ACC112 (cell line): Measurements from ENCODE around the gene NHSL1.

Experiments used
- H2AFZ ChIP-seq: fragments of 200-600 bp; sonication (generic); one replicate; pipeline ENCODE4 v1.6.0; 2017; ENCODE audit warnings: antibody characterized with exemption, low read length; ENCODE audit not compliant: unreplicated experiment
- H3K27ac ChIP-seq: fragments of 200-600 bp; sonication (generic); 2 replicates; pipeline ENCODE4 v1.5.1; 2014; ENCODE audit warnings: low read depth, mild to moderate bottlenecking, antibody characterized with exemption, low read length, moderate library complexity
- H3K27me3 ChIP-seq: fragments of 200-600 bp; sonication (generic); 2 replicates; pipeline ENCODE4 v1.6.1; 2014; ENCODE audit warnings: mild to moderate bottlenecking, antibody characterized with exemption, low read length, moderate library complexity, mixed read lengths; ENCODE audit not compliant: insufficient read depth
- H3K36me3 ChIP-seq: fragments of 200-600 bp; sonication (generic); 2 replicates; pipeline ENCODE4 v1.6.1; 2016; ENCODE audit warnings: mild to moderate bottlenecking, antibody characterized with exemption, low read length, moderate library complexity, mixed read lengths; ENCODE audit not compliant: insufficient read depth
- H3K4me1 ChIP-seq: fragments of 200-600 bp; sonication (generic); one replicate; pipeline ENCODE4 v1.6.1; 2016; ENCODE audit warnings: low read length, mixed read lengths; ENCODE audit not compliant: insufficient read depth, unreplicated experiment, control insufficient read depth
- H3K4me3 ChIP-seq: fragments of 200-600 bp; sonication (generic); 2 replicates; pipeline ENCODE4 v1.5.1; 2014; ENCODE audit warnings: mild to moderate bottlenecking, low read depth, low read length
- H3K79me2 ChIP-seq: fragments of 200-600 bp; sonication (generic); one replicate; pipeline ENCODE4 v1.6.0; 2016; ENCODE audit warnings: low read length; ENCODE audit not compliant: control insufficient read depth, unreplicated experiment, insufficient read depth

The NHSL1 gene

GRCh38 chr6:138419766-138420165, 79.5 kb downstream of the NHSL1 start:
- H3K4me3 ChIP-seq, result no peak overlapping the region
- peaks cover 5% of the 10 kb centered on the region; the same call in 1 of the 2 replicates for H3K36me3 ChIP-seq

GRCh38 chr6:138418118-138418742, 81.1 kb downstream of the NHSL1 start:
- Histone ChIP-seq H3K4me3 (no peak overlapping the region), H3K27me3 (no peaks in the 10 kb centered on the region), H3K4me1 (peaks cover 4% of the 10 kb centered on the region), H3K79me2 (no peaks in the 10 kb centered on the region), H3K36me3 (peaks cover 12% of the 10 kb centered on the region), H3K27ac (no peak overlapping the region), H2AFZ (no peak overlapping the region)

More at GRCh38 chr6:138419766-138420165, 79.5 kb downstream of the NHSL1 start:
- no peaks in the 10 kb centered on the region for H3K27me3 ChIP-seq
- H2AFZ ChIP-seq, result no peak overlapping the region
- H3K4me1 ChIP-seq, result peaks cover 6% of the 10 kb centered on the region
- no peak overlapping the region for H3K27ac ChIP-seq
- no peaks in the 10 kb centered on the region for H3K79me2 ChIP-seq

GRCh38 chr6:138417493-138418117, 81.7 kb downstream of the NHSL1 start:
- no peaks in the 10 kb centered on the region for H3K79me2 ChIP-seq
- H2AFZ ChIP-seq, result no peak overlapping the region
- no peak overlapping the region for H3K27ac ChIP-seq
- H3K4me1 ChIP-seq, result no peaks in the 10 kb centered on the region
- no peak overlapping the region for H3K4me3 ChIP-seq
- no peaks in the 10 kb centered on the region for H3K27me3 ChIP-seq
- peaks cover 17% of the 10 kb centered on the region for H3K36me3 ChIP-seq

- Histone ChIP-seq H3K36me3 (peaks cover 23% of the 10 kb centered on the region), H2AFZ (no peak overlapping the region), H3K27me3 (no peaks in the 10 kb centered on the region), H3K4me1 (peaks cover 9% of the 10 kb centered on the region), H3K27ac (no peak overlapping the region), H3K79me2 (no peaks in the 10 kb centered on the region), H3K4me3 (no peak overlapping the region)
Measured at GRCh38 chr6:138416206-138416605, 83.1 kb downstream of the NHSL1 start.

DNA sequence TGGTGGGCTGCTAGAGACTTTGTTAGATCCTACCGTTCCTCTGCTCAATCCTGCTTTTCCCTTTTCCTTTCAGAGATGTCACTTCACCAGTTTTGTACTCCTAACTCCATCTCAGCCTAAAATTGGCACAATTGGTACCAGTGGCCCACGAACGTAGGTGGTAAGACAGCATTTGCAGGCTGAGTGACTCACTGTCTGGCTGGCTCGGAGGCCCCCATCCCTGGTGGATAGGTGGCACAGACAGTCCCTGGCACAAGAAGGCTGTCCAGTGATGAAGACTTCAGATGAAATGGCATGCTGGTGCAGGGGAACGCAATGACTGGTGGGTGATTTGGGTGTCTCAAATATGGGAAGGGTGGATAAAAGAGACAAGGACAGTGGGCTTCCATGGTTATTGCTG, 84.2 kb downstream of the NHSL1 start:
- H3K27me3 ChIP-seq, result no peaks in the 10 kb centered on the region
- no peaks in the 10 kb centered on the region for H3K79me2 ChIP-seq
- H3K27ac ChIP-seq, result no peak overlapping the region
- no peak overlapping the region for H3K4me3 ChIP-seq
- H3K4me1 ChIP-seq, result peaks cover 19% of the 10 kb centered on the region
- no peak overlapping the region for H2AFZ ChIP-seq
- peaks cover 23% of the 10 kb centered on the region for H3K36me3 ChIP-seq

DNA sequence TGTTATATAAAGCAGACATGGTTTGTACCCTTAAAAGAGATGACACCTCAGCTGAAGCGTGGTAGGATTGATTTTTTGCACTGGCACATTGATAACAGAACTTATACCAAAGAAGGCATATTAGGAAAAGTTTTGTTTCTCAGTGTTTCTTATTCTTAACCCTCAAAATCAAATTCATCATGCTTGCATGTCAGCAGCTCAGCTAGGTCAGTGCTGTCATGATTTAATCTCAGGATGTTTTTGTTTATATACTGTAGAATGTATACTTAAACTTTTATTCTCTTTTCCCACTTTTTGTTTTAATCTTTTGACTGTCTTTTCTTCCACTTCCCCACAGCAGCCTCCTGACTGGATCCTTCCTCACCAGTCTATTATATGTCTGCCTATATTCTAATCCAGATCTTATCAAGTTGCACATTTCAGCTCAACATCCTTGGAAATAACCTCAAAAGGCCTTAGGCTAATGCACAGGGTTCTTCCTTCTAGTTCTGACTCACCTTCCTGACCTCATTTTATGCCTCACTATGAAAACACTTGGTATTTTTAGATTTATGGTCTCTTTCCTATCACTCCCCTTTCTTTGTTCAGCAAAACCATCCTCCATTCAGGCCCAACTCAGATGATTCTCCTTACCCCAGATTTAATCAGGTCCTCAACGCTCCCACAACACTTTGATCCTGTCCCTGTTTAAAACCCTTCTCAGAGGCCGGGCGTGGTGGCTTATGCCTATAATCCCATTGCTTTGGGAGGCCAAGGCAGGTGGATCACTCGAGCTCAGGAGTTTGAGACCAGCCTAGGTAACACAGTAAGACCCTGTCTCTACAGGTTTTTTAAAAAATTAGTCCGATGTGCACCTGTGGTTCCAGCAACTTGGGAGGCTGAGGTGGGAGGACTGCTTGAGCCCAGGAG, 88.1 kb downstream of the NHSL1 start:
- H2AFZ ChIP-seq, result no peak overlapping the region
- peaks cover 30% of the 10 kb centered on the region for H3K36me3 ChIP-seq
- H3K27me3 ChIP-seq, result no peaks in the 10 kb centered on the region
- peak overlapping the region; percentile 47; the same call in 1 of the 2 replicates for H3K4me3 ChIP-seq
- no peaks in the 10 kb centered on the region for H3K79me2 ChIP-seq
- peaks cover 27% of the 10 kb centered on the region for H3K4me1 ChIP-seq
- H3K27ac ChIP-seq, result peak overlapping the region; percentile 85

DNA sequence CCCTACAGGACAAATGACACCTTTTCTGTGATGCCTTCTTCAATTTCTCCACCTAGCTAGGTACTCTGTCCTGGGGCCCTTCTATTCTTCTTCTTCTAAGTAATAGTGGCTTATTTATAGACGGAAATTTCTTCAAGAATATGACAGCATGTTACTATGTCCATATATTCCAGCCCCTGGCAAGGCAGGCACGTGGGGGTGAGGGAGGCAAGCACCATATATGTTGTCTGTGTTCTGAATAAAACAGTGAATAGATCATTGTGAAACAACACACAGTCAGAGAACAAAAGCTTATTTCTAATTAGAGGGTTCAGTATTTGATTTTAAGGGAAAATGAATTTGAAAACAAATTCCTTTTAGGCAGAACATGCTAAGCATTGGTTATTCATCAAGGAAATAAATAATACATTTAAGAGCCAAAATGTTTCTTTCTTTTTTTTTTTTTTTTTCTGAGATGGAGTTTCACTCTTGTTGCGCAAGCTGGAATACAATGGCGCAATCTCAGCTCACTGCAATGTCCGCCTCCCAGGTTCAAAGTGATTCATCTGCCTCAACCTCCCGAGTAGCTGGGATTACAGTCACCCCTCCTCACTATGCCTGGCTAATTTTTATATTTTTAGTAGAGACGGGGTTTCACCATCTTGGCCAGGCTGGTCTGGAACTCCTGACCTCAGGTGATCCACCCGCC, 89.1 kb downstream of the NHSL1 start:
- H3K36me3 ChIP-seq, result peaks cover 36% of the 10 kb centered on the region
- H2AFZ ChIP-seq, result no peak overlapping the region

DNA sequence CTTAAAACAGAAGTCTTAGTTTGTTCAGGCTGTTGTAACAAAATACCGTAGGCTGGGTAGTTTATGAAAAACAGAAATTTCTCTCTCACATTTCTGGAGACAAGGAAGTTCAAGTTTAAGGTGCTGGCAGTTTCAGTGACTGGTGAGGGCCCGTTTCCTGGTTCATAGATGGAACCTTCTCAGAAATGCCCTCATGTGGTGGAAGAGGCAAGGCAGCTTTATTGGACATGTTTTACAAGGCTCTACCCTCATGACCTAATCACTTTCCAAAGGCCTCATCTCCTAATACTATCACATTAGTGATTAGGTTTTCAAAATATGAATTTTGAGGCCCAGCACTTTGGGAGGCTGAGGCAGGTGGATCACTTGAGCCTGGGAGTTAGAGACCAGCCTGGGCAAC, 92.9 kb downstream of the NHSL1 start:
- no peak overlapping the region for H3K4me3 ChIP-seq
- H3K27me3 ChIP-seq, result no peaks in the 10 kb centered on the region
- no peak overlapping the region for H2AFZ ChIP-seq
- no peak overlapping the region for H3K27ac ChIP-seq
- H3K4me1 ChIP-seq, result peaks cover 28% of the 10 kb centered on the region
- H3K79me2 ChIP-seq, result peaks cover 7% of the 10 kb centered on the region
- peaks cover 19% of the 10 kb centered on the region; the same call in 1 of the 2 replicates for H3K36me3 ChIP-seq

More for the DNA sequence above, 89.1 kb downstream of the NHSL1 start:
- peak overlapping the region; percentile 47; the same call in 1 of the 2 replicates for H3K4me3 ChIP-seq
- peak overlapping the region; percentile 85 for H3K27ac ChIP-seq
- H3K79me2 ChIP-seq, result no peaks in the 10 kb centered on the region
- H3K27me3 ChIP-seq, result no peaks in the 10 kb centered on the region
- peaks cover 35% of the 10 kb centered on the region for H3K4me1 ChIP-seq

DNA sequence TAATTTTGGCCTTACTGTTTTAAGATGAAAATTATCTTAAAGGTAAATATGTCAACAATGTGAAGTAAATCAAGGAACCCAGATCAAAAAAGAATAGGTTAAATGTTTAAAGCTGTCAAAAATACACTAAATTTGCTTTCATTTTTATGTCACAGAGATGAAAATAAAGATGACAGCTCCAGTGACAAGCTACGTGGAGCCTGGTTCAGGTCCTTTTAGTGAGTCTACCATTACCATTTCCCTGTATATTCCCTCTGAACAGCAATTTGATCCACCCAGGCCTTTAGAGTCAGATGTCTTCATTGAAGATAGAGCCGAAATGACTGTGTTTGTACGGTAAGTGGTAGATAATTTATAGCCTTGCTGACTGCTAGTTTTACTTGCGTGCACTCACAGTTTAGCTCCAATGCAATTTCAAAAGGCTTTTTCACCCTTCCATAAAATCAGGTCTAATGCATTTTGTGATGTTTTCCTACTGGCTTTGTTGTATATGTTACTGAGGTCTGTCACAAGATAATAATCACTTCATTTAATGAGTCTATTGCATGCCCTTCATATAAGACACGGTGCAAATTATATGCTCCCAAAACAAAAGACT, 93.4 kb downstream of the NHSL1 start:
- Histone ChIP-seq H3K27me3 (no peaks in the 10 kb centered on the region), H3K27ac (no peak overlapping the region), H3K4me1 (peaks cover 23% of the 10 kb centered on the region), H2AFZ (no peak overlapping the region), H3K79me2 (peaks cover 7% of the 10 kb centered on the region), H3K4me3 (no peak overlapping the region; the same call in 1 of the 2 replicates), H3K36me3 (peaks cover 18% of the 10 kb centered on the region; the same call in 1 of the 2 replicates)
